HepG2 (cell line): ENCODE measurements around the gene CASKIN2. TPM values are rescaled to one million over a fixed set of nuclear protein-coding genes. Genes with fewer than 3 reads are reported as not detected.

ENCODE experiments used
- ARNTL ChIP-seq: sonication (generic); formaldehyde crosslinking; IDR thresholded peaks from 2 replicates; pipeline ENCODE4 v1.4.0; 2020; ENCODE audit warnings: mild to moderate bottlenecking, missing genetic modification reagents
- CTCF ChIP-seq: sonication (generic); formaldehyde crosslinking; IDR thresholded peaks from 2 replicates; pipeline ENCODE4 v1.5.0; 2020; ENCODE audit warnings: mild to moderate bottlenecking, missing genetic modification reagents, moderate library complexity
- EHMT2 ChIP-seq: fragments of 200-600 bp; sonication (generic); IDR thresholded peaks from 2 replicates; pipeline ENCODE4 v1.7.0; 2017; ENCODE audit warnings: antibody characterized with exemption, low read depth, low read length, borderline replicate concordance
- GATAD2A ChIP-seq: IDR thresholded peaks from 2 replicates; pipeline ENCODE4 v1.6.1; 2016
- HOMEZ ChIP-seq: IDR thresholded peaks from 2 replicates; pipeline ENCODE4 v1.6.1; 2016; ENCODE audit warnings: low read depth
- KLF15 ChIP-seq: sonication (generic); formaldehyde crosslinking; IDR thresholded peaks from 2 replicates; pipeline ENCODE4 v1.8.1; 2023; ENCODE audit warnings: borderline replicate concordance, mild to moderate bottlenecking, inconsistent platforms, missing genetic modification reagents, mixed read lengths
- MAF1 ChIP-seq: sonication (generic); formaldehyde crosslinking; IDR thresholded peaks from 2 replicates; pipeline ENCODE4 v1.5.0; 2020; ENCODE audit warnings: missing genetic modification reagents, borderline replicate concordance
- MLX ChIP-seq: IDR thresholded peaks from 2 replicates; pipeline ENCODE4 v1.6.1; 2016
- NCOA2 ChIP-seq: sonication (generic); formaldehyde crosslinking; IDR thresholded peaks from 2 replicates; pipeline ENCODE4 v1.8.0; 2022; ENCODE audit warnings: inconsistent platforms
- PHF20 ChIP-seq: sonication (generic); formaldehyde crosslinking; IDR thresholded peaks from 2 replicates; pipeline ENCODE4 v1.5.0; 2020; ENCODE audit warnings: mild to moderate bottlenecking, missing genetic modification reagents
- PHF8 ChIP-seq: sonication (generic); formaldehyde crosslinking; IDR thresholded peaks from 2 replicates; pipeline ENCODE4 v1.5.0; 2020; ENCODE audit warnings: missing genetic modification reagents
- REXO4 ChIP-seq: sonication (generic); formaldehyde crosslinking; IDR thresholded peaks from 2 replicates; pipeline ENCODE4 v1.8.0; 2022; ENCODE audit warnings: missing genetic modification reagents, mild to moderate bottlenecking, borderline replicate concordance
- RFX5 ChIP-seq: IDR thresholded peaks from 2 replicates; pipeline ENCODE4 v1.6.1; 2011; ENCODE audit warnings: low read depth, low read length, improper control_type of control experiment
- RXRA ChIP-seq: sonication (generic); formaldehyde crosslinking; IDR thresholded peaks from 2 replicates; pipeline ENCODE4 v1.5.1; 2020; ENCODE audit warnings: missing genetic modification reagents
- SOX5 ChIP-seq: IDR thresholded peaks from 2 replicates; pipeline ENCODE4 v1.6.1; 2016; ENCODE audit warnings: borderline replicate concordance
- SP4 ChIP-seq: sonication (generic); formaldehyde crosslinking; IDR thresholded peaks from 2 replicates; pipeline ENCODE4 v1.8.1; 2023; ENCODE audit warnings: mild to moderate bottlenecking, missing genetic modification reagents
- SSRP1 ChIP-seq: IDR thresholded peaks from 2 replicates; pipeline ENCODE4 v1.6.1; 2016; ENCODE audit warnings: control low read depth
- ZBTB1 ChIP-seq: sonication (generic); formaldehyde crosslinking; IDR thresholded peaks from 2 replicates; pipeline ENCODE4 v1.4.0; 2020; ENCODE audit warnings: missing genetic modification reagents, borderline replicate concordance
- ZBTB49 ChIP-seq: sonication (generic); formaldehyde crosslinking; IDR thresholded peaks from 2 replicates; pipeline ENCODE4 v1.4.0; 2020; ENCODE audit warnings: missing genetic modification reagents, borderline replicate concordance
- ZC3H13 ChIP-seq: sonication (generic); formaldehyde crosslinking; IDR thresholded peaks from 2 replicates; pipeline ENCODE4 v1.8.1; 2023; ENCODE audit warnings: mild to moderate bottlenecking, missing genetic modification reagents, moderate library complexity
- ZNF530 ChIP-seq: sonication (generic); formaldehyde crosslinking; IDR thresholded peaks from 2 replicates; pipeline ENCODE4 v1.5.0; 2020; ENCODE audit warnings: low read depth, mild to moderate bottlenecking, missing genetic modification reagents
- ZNF547 ChIP-seq: sonication (generic); formaldehyde crosslinking; IDR thresholded peaks from 2 replicates; pipeline ENCODE4 v1.5.1; 2020; ENCODE audit warnings: mild to moderate bottlenecking, missing genetic modification reagents
- ZNF564 ChIP-seq: sonication (generic); formaldehyde crosslinking; IDR thresholded peaks from 2 replicates; pipeline ENCODE4 v1.8.1; 2023; ENCODE audit warnings: mild to moderate bottlenecking, missing genetic modification reagents
- ZNF724P ChIP-seq: sonication (generic); formaldehyde crosslinking; IDR thresholded peaks from 2 replicates; pipeline ENCODE4 v1.8.0; 2022; ENCODE audit warnings: missing genetic modification reagents, borderline replicate concordance
- ZNF792 ChIP-seq: IDR thresholded peaks from 2 replicates; pipeline ENCODE4 v1.6.1; 2016
- polyA plus RNA-seq, 8 experiments: library from polyadenylated mRNA; depleted of rRNA in 3 of 8; stranded (reverse) in 7 of 8; unstranded in 1 of 8; fragments of >200 nt; fragmentation: Illumina TruSeq in 4 of 8; extraction: Trizol in 4 of 8; gene quantifications; 2 replicates each; pipeline versions ENCODE4 v1.2.1 to v1.2.3, GENCODE V29; 2011 to 2016; ENCODE audit warnings: low read depth in 4 of 8, missing spikeins in 1 of 8, mixed read lengths in 1 of 8; ENCODE audit not compliant: insufficient read depth in 1 of 8
- total RNA-seq, 5 experiments: library from RNA; depleted of rRNA; stranded (reverse); fragments of >200 nt; fragmentation: Illumina TruSeq; extraction: Trizol; gene quantifications; 2 replicates each; pipeline ENCODE4 v1.2.3, GENCODE V29; 2016; ENCODE audit warnings: low read depth in 1 of 5

CASKIN2 gene
- total and polyA plus RNA-seq, 2 of the 13 experiments (the other 11 are each of a cell fraction or from before 2014, with no cell fraction given), result 5.2 to 7.8 TPM

GRCh38 chr17:75511610-75512575, 3.4 kb downstream of the CASKIN2 start (continued):
- TF ChIP-seq HOMEZ (CRISPR knock-in tag) (peak; percentile 75; the same call in 1 of the 2 replicates), ZNF724P (peak; percentile 86), SP4 (CRISPR knock-in tag) (peak; percentile 66; the same call in 1 of the 2 replicates), PHF8 (CRISPR knock-in tag) (no peak), ZNF530 (no peak), RFX5 (no peak), EHMT2 (no peak), NCOA2 (CRISPR knock-in tag) (peak; percentile 89), PHF20 (CRISPR knock-in tag) (peak; percentile 13; the same call in 1 of the 2 replicates), RXRA (CRISPR knock-in tag) (peak; percentile 100), ARNTL (no peak; the same call in none of the 2 replicates), CTCF (peak; percentile 46), SOX5 (CRISPR knock-in tag) (0 out of 2 replicates have a peak, but pooled peaks have one; percentile 58), ZNF564 (CRISPR knock-in tag) (no peak), KLF15 (CRISPR knock-in tag) (no peak), ZNF547 (peak; percentile 91), ZC3H13 (CRISPR knock-in tag) (peak; percentile 72; the same call in 1 of the 2 replicates), ZBTB49 (CRISPR knock-in tag) (no peak), GATAD2A (CRISPR knock-in tag) (peak; percentile 97), REXO4 (CRISPR knock-in tag) (no peak), SSRP1 (CRISPR knock-in tag) (peak; percentile 83; the same call in 1 of the 2 replicates), MAF1 (no peak), MLX (CRISPR knock-in tag) (peak; percentile 51; the same call in 1 of the 2 replicates), ZNF792 (CRISPR knock-in tag) (peak; percentile 18; the same call in 1 of the 2 replicates), ZBTB1 (CRISPR knock-in tag) (no peak)
